Stimulated activated naive CD8-positive, alpha-beta T cell treated with anti-CD3 and anti-CD28 coated beads, Interleukin-15, Interleukin-2, amounts not matched to agents 100 ng/mL and 50 ng/mL, for 24 hours (primary cell): ENCODE results near the gene NAXD.
"Not testable (repeated sequence)": the region's sequence is repeated elsewhere in the genome, so short reads cannot be mapped to it uniquely, and the experiment has no call there.

Source experiments
- H3K27ac Mint-ChIP-seq: one replicate; pipeline ENCODE4 v1.8.0; 2021; ENCODE audit warnings: mild to moderate bottlenecking, mixed read lengths
- H3K27me3 Mint-ChIP-seq: one replicate; pipeline ENCODE4 v1.8.0; 2021; ENCODE audit warnings: mixed read lengths
- H3K36me3 Mint-ChIP-seq: one replicate; pipeline ENCODE4 v1.8.0; 2021; ENCODE audit warnings: low read depth, mixed read lengths
- H3K4me1 Mint-ChIP-seq: one replicate; pipeline ENCODE4 v1.8.0; 2021; ENCODE audit warnings: low read depth, mixed read lengths
- H3K4me3 Mint-ChIP-seq: one replicate; pipeline ENCODE4 v1.8.0; 2021; ENCODE audit warnings: mild to moderate bottlenecking, mixed read lengths
- H3K9me3 Mint-ChIP-seq: one replicate; pipeline ENCODE4 v1.8.0; 2021; ENCODE audit warnings: mixed read lengths

The NAXD gene

GRCh38 chr13:110582421-110582954 lies 32.9 kb upstream of the NAXD start:
- no peak overlapping the region for H3K27ac Mint-ChIP-seq
- peaks cover 23% of the 10 kb centered on the region for H3K27me3 Mint-ChIP-seq
- no peaks in the 10 kb centered on the region for H3K4me1 Mint-ChIP-seq
- H3K36me3 Mint-ChIP-seq, result no peaks in the 10 kb centered on the region
- no peak overlapping the region for H3K4me3 Mint-ChIP-seq
- no peaks in the 10 kb centered on the region for H3K9me3 Mint-ChIP-seq

- H3K27ac Mint-ChIP-seq, result no peak overlapping the region
- H3K36me3 Mint-ChIP-seq, result no peaks in the 10 kb centered on the region
- no peaks in the 10 kb centered on the region for H3K9me3 Mint-ChIP-seq
- no peak overlapping the region for H3K4me3 Mint-ChIP-seq
- H3K4me1 Mint-ChIP-seq, result no peaks in the 10 kb centered on the region
- H3K27me3 Mint-ChIP-seq, result peaks cover 26% of the 10 kb centered on the region
Measured at GRCh38 chr13:110583178-110583865, 32.0 kb upstream of the NAXD start.

- H3K27ac Mint-ChIP-seq, result no peak overlapping the region
- H3K27me3 Mint-ChIP-seq, result peaks cover 10% of the 10 kb centered on the region
- no peak overlapping the region for H3K4me3 Mint-ChIP-seq
- peaks cover 3% of the 10 kb centered on the region for H3K4me1 Mint-ChIP-seq
- H3K36me3 Mint-ChIP-seq, result no peaks in the 10 kb centered on the region
- H3K9me3 Mint-ChIP-seq, result no peaks in the 10 kb centered on the region
Measured at GRCh38 chr13:110589793-110590390, 25.5 kb upstream of the NAXD start.

- Mint-ChIP-seq H3K27me3 (peaks cover 7% of the 10 kb centered on the region), H3K9me3 (no peaks in the 10 kb centered on the region), H3K4me1 (peaks cover 3% of the 10 kb centered on the region), H3K27ac (no peak overlapping the region), H3K4me3 (no peak overlapping the region), H3K36me3 (no peaks in the 10 kb centered on the region)
Measured at GRCh38 chr13:110590577-110590976, 24.8 kb upstream of the NAXD start.

GRCh38 chr13:110592665-110593064 lies 22.7 kb upstream of the NAXD start:
- no peaks in the 10 kb centered on the region for H3K9me3 Mint-ChIP-seq
- H3K36me3 Mint-ChIP-seq, result no peaks in the 10 kb centered on the region
- H3K4me3 Mint-ChIP-seq, result no peak overlapping the region
- H3K27me3 Mint-ChIP-seq, result peaks cover 7% of the 10 kb centered on the region
- peaks cover 3% of the 10 kb centered on the region for H3K4me1 Mint-ChIP-seq
- no peak overlapping the region for H3K27ac Mint-ChIP-seq

GRCh38 chr13:110593430-110594130 lies 21.8 kb upstream of the NAXD start:
- H3K9me3 Mint-ChIP-seq, result no peaks in the 10 kb centered on the region
- H3K4me3 Mint-ChIP-seq, result no peak overlapping the region
- no peak overlapping the region for H3K27ac Mint-ChIP-seq
- peaks cover 3% of the 10 kb centered on the region for H3K4me1 Mint-ChIP-seq
- H3K27me3 Mint-ChIP-seq, result no peaks in the 10 kb centered on the region
- no peaks in the 10 kb centered on the region for H3K36me3 Mint-ChIP-seq

- H3K27ac Mint-ChIP-seq, result no peak overlapping the region
- H3K36me3 Mint-ChIP-seq, result no peaks in the 10 kb centered on the region
- H3K27me3 Mint-ChIP-seq, result peaks cover 3% of the 10 kb centered on the region
- H3K4me1 Mint-ChIP-seq, result peaks cover 3% of the 10 kb centered on the region
- H3K4me3 Mint-ChIP-seq, result no peak overlapping the region
- H3K9me3 Mint-ChIP-seq, result no peaks in the 10 kb centered on the region
Measured at GRCh38 chr13:110597041-110597689, 18.2 kb upstream of the NAXD start.

- Mint-ChIP-seq H3K36me3 (no peaks in the 10 kb centered on the region), H3K4me1 (no peaks in the 10 kb centered on the region), H3K27ac (no peak overlapping the region), H3K9me3 (no peaks in the 10 kb centered on the region), H3K4me3 (no peak overlapping the region), H3K27me3 (peaks cover 14% of the 10 kb centered on the region)
Measured at GRCh38 chr13:110600261-110600819, 15.0 kb upstream of the NAXD start.

- Mint-ChIP-seq H3K4me3 (no peak overlapping the region), H3K36me3 (no peaks in the 10 kb centered on the region), H3K27me3 (peaks cover 14% of the 10 kb centered on the region), H3K9me3 (no peaks in the 10 kb centered on the region), H3K4me1 (no peaks in the 10 kb centered on the region), H3K27ac (no peak overlapping the region)
Measured at GRCh38 chr13:110600980-110601379, 14.4 kb upstream of the NAXD start.

- Mint-ChIP-seq H3K27me3 (peaks cover 14% of the 10 kb centered on the region), H3K27ac (no peak overlapping the region), H3K36me3 (no peaks in the 10 kb centered on the region), H3K4me3 (no peak overlapping the region), H3K9me3 (no peaks in the 10 kb centered on the region), H3K4me1 (no peaks in the 10 kb centered on the region)
Measured at GRCh38 chr13:110605132-110605531, 10.2 kb upstream of the NAXD start.

GRCh38 chr13:110606281-110606680 lies 9.1 kb upstream of the NAXD start:
- H3K4me3 Mint-ChIP-seq, H3K27ac Mint-ChIP-seq, H3K4me1 Mint-ChIP-seq, H3K36me3 Mint-ChIP-seq, H3K9me3 Mint-ChIP-seq: not testable (repeated sequence)
- peaks cover 10% of the 10 kb centered on the region for H3K27me3 Mint-ChIP-seq

- Mint-ChIP-seq H3K4me1 (no peaks in the 10 kb centered on the region), H3K4me3 (no peak overlapping the region), H3K36me3 (no peaks in the 10 kb centered on the region), H3K27ac (no peak overlapping the region), H3K9me3 (no peaks in the 10 kb centered on the region), H3K27me3 (peaks cover 8% of the 10 kb centered on the region)
Measured at GRCh38 chr13:110607675-110608224, 7.6 kb upstream of the NAXD start.

- no peaks in the 10 kb centered on the region for H3K27me3 Mint-ChIP-seq
Measured at GRCh38 chr13:110610955-110611595, 4.3 kb upstream of the NAXD start.

GRCh38 chr13:110615005-110615321 lies 382 bp upstream of the NAXD start:
- peak overlapping the region; percentile 91 for H3K4me3 Mint-ChIP-seq
- no peaks in the 10 kb centered on the region for H3K27me3 Mint-ChIP-seq

More at GRCh38 chr13:110610955-110611595, 4.3 kb upstream of the NAXD start:
- Mint-ChIP-seq H3K4me3 (no peak overlapping the region), H3K27ac (peak overlapping the region; percentile 54), H3K9me3 (peaks cover 4% of the 10 kb centered on the region), H3K36me3 (peaks cover 3% of the 10 kb centered on the region), H3K4me1 (peaks cover 7% of the 10 kb centered on the region)

More at GRCh38 chr13:110615005-110615321, 382 bp upstream of the NAXD start:
- Mint-ChIP-seq H3K4me1 (peaks cover 37% of the 10 kb centered on the region), H3K36me3 (peaks cover 12% of the 10 kb centered on the region), H3K9me3 (peaks cover 4% of the 10 kb centered on the region), H3K27ac (peak overlapping the region; percentile 90)
